Spleen (tissue), 11 donors: ENCODE measurements around the gene GALNT18. TPM values are rescaled to one million over a fixed set of nuclear protein-coding genes. Genes with fewer than 3 reads are reported as not detected.
A peak's percentile ranks its signal among the peaks of the same experiment; 100 is the strongest.

ENCODE experiments used
- DNase-seq: peaks from one replicate; pipeline ENCODE4 v3.0.0-alpha.2; 2020
- H3K27ac ChIP-seq, 8 donors: fragments of 200-600 bp; sonication (generic) in 7 of 8; 1 replicate in 4 of 8; 2 replicates in 4 of 8; pipeline versions ENCODE4 v1.5.0 to v1.8.0; 2016 to 2021; ENCODE audit warnings: inconsistent platforms in 4 of 8, mild to moderate bottlenecking in 4 of 8, moderate library complexity in 1 of 8
- H3K27me3 ChIP-seq, 7 donors: fragments of 200-600 bp; sonication (generic) in 6 of 7; replicated peaks in 1 of 7; 1 replicate in 4 of 7; 2 replicates in 3 of 7; pipeline versions ENCODE4 v1.5.0 to v1.8.0; 2016 to 2021; ENCODE audit warnings: inconsistent platforms in 3 of 7, mild to moderate bottlenecking in 1 of 7
- H3K36me3 ChIP-seq, 6 donors: fragments of 200-600 bp; sonication (generic) in 5 of 6; 1 replicate in 4 of 6; 2 replicates in 2 of 6; pipeline versions ENCODE4 v1.5.0 to v1.8.0; 2016 to 2021; ENCODE audit warnings: inconsistent platforms in 2 of 6
- H3K4me1 ChIP-seq, 6 donors: fragments of 200-600 bp; sonication (generic) in 5 of 6; 1 replicate in 3 of 6; 2 replicates in 3 of 6; pipeline versions ENCODE4 v1.5.0 to v1.8.0; 2016 to 2021; ENCODE audit warnings: inconsistent platforms in 3 of 6
- H3K4me3 ChIP-seq, 8 donors: fragments of 200-600 bp; sonication (generic) in 7 of 8; 1 replicate in 4 of 8; 2 replicates in 4 of 8; pipeline versions ENCODE4 v1.5.0 to v1.8.0; 2016 to 2021; ENCODE audit warnings: inconsistent platforms in 4 of 8, mild to moderate bottlenecking in 4 of 8, moderate library complexity in 2 of 8
- H3K9me3 ChIP-seq, 8 donors: fragments of 200-600 bp; sonication (generic) in 7 of 8; 1 replicate in 4 of 8; 2 replicates in 4 of 8; pipeline versions ENCODE4 v1.5.0 to v1.8.0; 2016 to 2021; ENCODE audit warnings: inconsistent platforms in 4 of 8
- POLR2A ChIP-seq, 3 donors: fragments of 450-650 bp; IDR thresholded peaks; one replicate each; pipeline ENCODE4 v1.5.1; 2017; ENCODE audit warnings: antibody characterized with exemption in 3 of 3, mild to moderate bottlenecking in 1 of 3
- POLR2AphosphoS5 ChIP-seq, 3 donors: sonication (generic); formaldehyde crosslinking; IDR thresholded peaks; one replicate each; pipeline ENCODE4 v1.5.1; 2017; ENCODE audit warnings: antibody characterized with exemption in 3 of 3
- WGBS, 5 donors: extraction: QIAGEN DNeasy Blood & Tissue Kit in 3 of 5; methylation state at CpG; one replicate each; pipeline versions ENCODE4 v1.1.5 to v1.1.7; 2013 to 2018; 5-methylcytosine and 5-hydroxymethylcytosine counted together
- intact Hi-C: fragments of 100-400 bp; cut with DNase I; formaldehyde crosslinking; loops from one replicate; pipeline ENCODE4 v1.15.0; 2023; ENCODE audit warnings: low total_unique reads
- polyA plus RNA-seq, 3 donors: library from polyadenylated mRNA; stranded (reverse); fragments of 200-250 nt; gene quantifications; one replicate each; pipeline ENCODE4 v1.2.1, GENCODE V29; 2013
- total RNA-seq, 7 donors: library from RNA; depleted of rRNA in 3 of 7; stranded (reverse); fragments of >200 nt in 3 of 7; fragmentation: NEBNext Ultra II Directional in 4 of 7; extraction: Animal tissue kit (Norgen Biotek cat#: 25700) in 4 of 7; gene quantifications; one replicate each; pipeline versions ENCODE4 v1.1.0 to v1.2.1, GENCODE V29; 2016 to 2021
- TF ChIP-seq, protein P1 (sequence below), 11 experiments: fragments of 200-600 bp in 7 of 11; fragments of 450-650 bp in 4 of 11; sonication (generic) in 4 of 11; IDR thresholded peaks in 8 of 11; conservative IDR thresholded peaks in 3 of 11; 1 replicate in 7 of 11; 2 replicates in 4 of 11; pipeline versions ENCODE4 v1.4.0 to v1.8.0; 2016 to 2021; ENCODE audit warnings: antibody characterized with exemption in 11 of 11, inconsistent platforms in 4 of 11, mild to moderate bottlenecking in 1 of 11
- donor health status: healthy with polysubstance abuse.
- donor health status: DM: no; HTN: no; CAD: no; lungs with moderate emphysema.
- donor health status: DM: no; HTN: no; CAD: no.
- donor health status: Bipolar disorder and iron deficiency.
- donor health status: healthy.
- donor health status: DM: no; HTN: no; CAD: no.
- donor health status: DM: yes; HTN: yes; CAD: no.

GALNT18 gene
- total and polyA plus RNA-seq, 10 donors: 0.87 to 6.9 (median 3.9) TPM

GRCh38 chr11:11400121-11400520, 221.7 kb downstream of the GALNT18 start:
- H3K9me3 ChIP-seq: no peaks in the 10 kb centered on the region
- H3K27ac ChIP-seq: no peak overlapping the region
- no peak overlapping the region for H3K4me3 ChIP-seq
- no peak for DNase-seq
- no peaks in the 10 kb centered on the region for H3K36me3 ChIP-seq
- 88 to 97% (median 96%) methylated on average over 3 of the region's 3 CpGs for WGBS, 5 donors
- peaks cover 0 to 27% (median 0%) of the 10 kb centered on the region in 7 donors for H3K27me3 ChIP-seq
- no peak for TF ChIP-seq POLR2AphosphoS5 (IDR thresholded peaks at IDR 0.05)
- TF ChIP-seq POLR2A (IDR thresholded peaks at IDR 0.05): no peak
- TF ChIP-seq, protein P1, sequence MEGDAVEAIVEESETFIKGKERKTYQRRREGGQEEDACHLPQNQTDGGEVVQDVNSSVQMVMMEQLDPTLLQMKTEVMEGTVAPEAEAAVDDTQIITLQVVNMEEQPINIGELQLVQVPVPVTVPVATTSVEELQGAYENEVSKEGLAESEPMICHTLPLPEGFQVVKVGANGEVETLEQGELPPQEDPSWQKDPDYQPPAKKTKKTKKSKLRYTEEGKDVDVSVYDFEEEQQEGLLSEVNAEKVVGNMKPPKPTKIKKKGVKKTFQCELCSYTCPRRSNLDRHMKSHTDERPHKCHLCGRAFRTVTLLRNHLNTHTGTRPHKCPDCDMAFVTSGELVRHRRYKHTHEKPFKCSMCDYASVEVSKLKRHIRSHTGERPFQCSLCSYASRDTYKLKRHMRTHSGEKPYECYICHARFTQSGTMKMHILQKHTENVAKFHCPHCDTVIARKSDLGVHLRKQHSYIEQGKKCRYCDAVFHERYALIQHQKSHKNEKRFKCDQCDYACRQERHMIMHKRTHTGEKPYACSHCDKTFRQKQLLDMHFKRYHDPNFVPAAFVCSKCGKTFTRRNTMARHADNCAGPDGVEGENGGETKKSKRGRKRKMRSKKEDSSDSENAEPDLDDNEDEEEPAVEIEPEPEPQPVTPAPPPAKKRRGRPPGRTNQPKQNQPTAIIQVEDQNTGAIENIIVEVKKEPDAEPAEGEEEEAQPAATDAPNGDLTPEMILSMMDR (IDR thresholded peaks at IDR 0.05 in 8 of 11, conservative IDR thresholded peaks at IDR 0.05 in 3 of 11): no peak
- no peaks in the 10 kb centered on the region for H3K4me1 ChIP-seq
- intact Hi-C loops: no loop called here

- H3K27me3 ChIP-seq: peaks cover 0 to 8% (median 0%) of the 10 kb centered on the region in 7 donors
- H3K9me3 ChIP-seq: no peaks in the 10 kb centered on the region
- WGBS, 5 donors: 81 to 96% (median 90%) methylated on average over 3 of the region's 3 CpGs
- H3K36me3 ChIP-seq: no peaks in the 10 kb centered on the region
- DNase-seq: no peak
- no peak overlapping the region for H3K4me3 ChIP-seq
- intact Hi-C loops: no loop called here
- H3K27ac ChIP-seq: no peak overlapping the region
- no peaks in the 10 kb centered on the region for H3K4me1 ChIP-seq
- TF ChIP-seq, protein P1 (IDR thresholded peaks at IDR 0.05 in 8 of 11, conservative IDR thresholded peaks at IDR 0.05 in 3 of 11): no peak
- TF ChIP-seq POLR2AphosphoS5 (IDR thresholded peaks at IDR 0.05) (no peak), POLR2A (IDR thresholded peaks at IDR 0.05) (no peak)
These were observed 224.0 kb downstream of the GALNT18 start for GRCh38 chr11:11397781-11398180.

GRCh38 chr11:11397036-11397415, 224.8 kb downstream of the GALNT18 start:
- TF ChIP-seq POLR2A (IDR thresholded peaks at IDR 0.05) (no peak), POLR2AphosphoS5 (IDR thresholded peaks at IDR 0.05) (no peak)
- TF ChIP-seq, protein P1 (IDR thresholded peaks at IDR 0.05 in 8 of 11, conservative IDR thresholded peaks at IDR 0.05 in 3 of 11): no peak
- no peaks in the 10 kb centered on the region for H3K36me3 ChIP-seq

GRCh38 chr11:11396301-11397035, 225.3 kb downstream of the GALNT18 start:
- intact Hi-C loops: no loop called here
- TF ChIP-seq, protein P1 (IDR thresholded peaks at IDR 0.05 in 8 of 11, conservative IDR thresholded peaks at IDR 0.05 in 3 of 11): no peak
- TF ChIP-seq POLR2AphosphoS5 (IDR thresholded peaks at IDR 0.05) (no peak), POLR2A (IDR thresholded peaks at IDR 0.05) (no peak)
- H3K4me1 ChIP-seq: peaks cover 0 to 3% (median 0%) of the 10 kb centered on the region in 6 donors
- no peak for DNase-seq
- peak overlapping the region in 1 of 8 donors; percentile 15 for H3K27ac ChIP-seq
- no peak overlapping the region for H3K4me3 ChIP-seq
- no peaks in the 10 kb centered on the region for H3K36me3 ChIP-seq
- peaks cover 0 to 5% (median 0%) of the 10 kb centered on the region in 7 donors for H3K27me3 ChIP-seq
- H3K9me3 ChIP-seq: no peaks in the 10 kb centered on the region
- 67 to 79% (median 70%) methylated on average over 11 of the region's 11 CpGs for WGBS, 5 donors

More at GRCh38 chr11:11397036-11397415, 224.8 kb downstream of the GALNT18 start:
- DNase-seq: no peak
- WGBS, 5 donors: 78 to 89% (median 83%) methylated on average over 2 of the region's 2 CpGs
- intact Hi-C loops: no loop called here
- Histone ChIP-seq H3K27me3 (peaks cover 0 to 5% (median 0%) of the 10 kb centered on the region in 7 donors), H3K4me3 (no peak overlapping the region), H3K4me1 (no peaks in the 10 kb centered on the region), H3K9me3 (no peaks in the 10 kb centered on the region), H3K27ac (no peak overlapping the region)
